ENCODE results near the gene AFF1. TPM values are rescaled to one million over a fixed set of nuclear protein-coding genes. Genes with fewer than 3 reads are reported as not detected.

Gene AFF1
- total RNA-seq, 1 experiment from 2014 or later = 52.8 TPM

DNA sequence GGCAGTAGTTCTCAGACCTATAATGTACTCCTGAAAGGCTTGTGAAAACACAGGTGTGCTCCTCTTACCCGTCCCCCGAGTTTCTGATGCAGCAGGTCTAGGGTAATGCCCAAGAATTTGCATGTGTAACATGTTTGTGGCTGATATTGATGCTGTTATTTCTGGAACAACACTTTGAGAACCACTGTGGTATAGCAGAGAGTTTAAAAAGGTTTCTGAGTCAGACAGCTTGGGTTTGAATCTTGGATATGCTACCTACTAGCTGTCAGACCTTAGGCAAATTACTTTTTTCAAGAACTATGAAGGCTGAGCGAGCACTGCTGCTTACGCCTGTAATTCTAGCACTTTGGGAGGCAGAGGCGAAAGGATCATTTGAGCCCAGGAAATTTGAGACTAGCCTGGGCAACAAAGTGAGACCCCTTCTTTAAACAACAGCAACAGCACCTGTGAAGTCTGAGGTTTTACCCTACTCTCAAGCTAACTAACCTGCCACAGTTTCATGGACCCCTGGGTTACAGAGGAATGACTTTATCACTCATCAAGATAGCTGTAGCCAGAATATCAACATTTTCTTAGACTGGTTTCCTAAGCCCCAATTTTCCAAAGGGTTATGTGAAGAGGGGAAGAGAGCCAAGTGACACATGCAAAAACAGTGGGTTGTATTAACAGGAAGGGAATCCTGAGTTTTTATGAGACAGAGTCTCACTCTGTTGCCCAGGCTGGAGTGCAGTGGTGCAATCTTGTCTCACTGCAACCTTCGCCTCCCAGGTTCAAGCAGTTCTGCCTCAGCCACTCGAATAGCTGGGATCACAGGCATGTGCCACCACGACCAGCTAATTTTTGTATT lies 5.1 kb downstream of the AFF1 start:
- H3K9me2 ChIP-seq (ENCODE audit: insufficient read depth) = no peaks in the 10 kb centered on the region
- peak overlapping the region; percentile 89 for H3K4me2 ChIP-seq
- intact Hi-C loops (cut with micrococcal nuclease; ENCODE audit: unreplicated experiment) = loop anchor here (5.0 kb wide), 2 partner anchors 32 to 282 kb away; partner anchors contain the start of gene KLHL8
- ChIA-PET POLR2A (ENCODE audit: unreplicated experiment) (no interaction called here), CTCF (no interaction called here)
- H3K36me3 ChIP-seq (ENCODE audit: low read depth) = no peaks in the 10 kb centered on the region
- peaks cover 29% of the 10 kb centered on the region; the same call in 1 of the 2 replicates for H3F3A ChIP-seq (ENCODE audit: insufficient read depth, low read depth)
- TF ChIP-seq, protein P1, sequence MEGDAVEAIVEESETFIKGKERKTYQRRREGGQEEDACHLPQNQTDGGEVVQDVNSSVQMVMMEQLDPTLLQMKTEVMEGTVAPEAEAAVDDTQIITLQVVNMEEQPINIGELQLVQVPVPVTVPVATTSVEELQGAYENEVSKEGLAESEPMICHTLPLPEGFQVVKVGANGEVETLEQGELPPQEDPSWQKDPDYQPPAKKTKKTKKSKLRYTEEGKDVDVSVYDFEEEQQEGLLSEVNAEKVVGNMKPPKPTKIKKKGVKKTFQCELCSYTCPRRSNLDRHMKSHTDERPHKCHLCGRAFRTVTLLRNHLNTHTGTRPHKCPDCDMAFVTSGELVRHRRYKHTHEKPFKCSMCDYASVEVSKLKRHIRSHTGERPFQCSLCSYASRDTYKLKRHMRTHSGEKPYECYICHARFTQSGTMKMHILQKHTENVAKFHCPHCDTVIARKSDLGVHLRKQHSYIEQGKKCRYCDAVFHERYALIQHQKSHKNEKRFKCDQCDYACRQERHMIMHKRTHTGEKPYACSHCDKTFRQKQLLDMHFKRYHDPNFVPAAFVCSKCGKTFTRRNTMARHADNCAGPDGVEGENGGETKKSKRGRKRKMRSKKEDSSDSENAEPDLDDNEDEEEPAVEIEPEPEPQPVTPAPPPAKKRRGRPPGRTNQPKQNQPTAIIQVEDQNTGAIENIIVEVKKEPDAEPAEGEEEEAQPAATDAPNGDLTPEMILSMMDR (conservative IDR thresholded peaks at IDR 0.05) = no peak
- no peak for TF ChIP-seq EZH2 (IDR thresholded peaks at IDR 0.05; ENCODE audit: low read depth)
- BruUV-seq (replicated peaks) = no TSS peak
- no peak for DNase-seq
- H3K27ac ChIP-seq = no peak overlapping the region
- no peak overlapping the region for H3K4me3 ChIP-seq
- H3K79me2 ChIP-seq (ENCODE audit: low read depth) = peaks cover 66% of the 10 kb centered on the region
- H3K4me1 ChIP-seq (replicated peaks; ENCODE audit: insufficient read depth) = peaks cover 44% of the 10 kb centered on the region
- H3K9me3 ChIP-seq (ENCODE audit: insufficient read depth, low read depth) = no peaks in the 10 kb centered on the region
- no peaks in the 10 kb centered on the region for H3K27me3 ChIP-seq (ENCODE audit: insufficient read depth, low read depth)
- no peak overlapping the region for H2AFZ ChIP-seq
- no peaks in the 10 kb centered on the region; the same call in 1 of the 2 replicates for H4K20me1 ChIP-seq (ENCODE audit: insufficient read depth)

GRCh38 chr4:86940920-86941460 lies 6.2 kb downstream of the AFF1 start:
- peaks cover 44% of the 10 kb centered on the region for H3K4me1 ChIP-seq (replicated peaks; ENCODE audit: insufficient read depth)
- no peak for DNase-seq
- no peak for TF ChIP-seq EZH2 (IDR thresholded peaks at IDR 0.05; ENCODE audit: low read depth)
- TF ChIP-seq, protein P1 (conservative IDR thresholded peaks at IDR 0.05) = no peak

GRCh38 chr4:86942185-86942666 lies 7.4 kb downstream of the AFF1 start:
- CTCF ChIA-PET = no interaction called here
- H3K79me2 ChIP-seq (ENCODE audit: low read depth) = peaks cover 71% of the 10 kb centered on the region
- TF ChIP-seq EZH2 (IDR thresholded peaks at IDR 0.05; ENCODE audit: low read depth) = no peak
- TF ChIP-seq, protein P1 (conservative IDR thresholded peaks at IDR 0.05) = no peak

More at GRCh38 chr4:86940920-86941460, 6.2 kb downstream of the AFF1 start:
- no peaks in the 10 kb centered on the region for H3K9me3 ChIP-seq (ENCODE audit: insufficient read depth, low read depth)
- H3K4me2 ChIP-seq = no peak overlapping the region
- BruUV-seq (replicated peaks) = no TSS peak
- no peaks in the 10 kb centered on the region for H3K27me3 ChIP-seq (ENCODE audit: insufficient read depth, low read depth)
- peaks cover 72% of the 10 kb centered on the region for H3K79me2 ChIP-seq (ENCODE audit: low read depth)
- no peak overlapping the region for H2AFZ ChIP-seq
- peaks cover 19% of the 10 kb centered on the region; the same call in 1 of the 2 replicates for H3F3A ChIP-seq (ENCODE audit: insufficient read depth, low read depth)
- no peaks in the 10 kb centered on the region; the same call in 1 of the 2 replicates for H4K20me1 ChIP-seq (ENCODE audit: insufficient read depth)
- POLR2A ChIA-PET (ENCODE audit: unreplicated experiment) = no interaction called here
- H3K9me2 ChIP-seq (ENCODE audit: insufficient read depth) = no peaks in the 10 kb centered on the region
- no peak overlapping the region for H3K4me3 ChIP-seq
- CTCF ChIA-PET = no interaction called here
- no peaks in the 10 kb centered on the region for H3K36me3 ChIP-seq (ENCODE audit: low read depth)
- intact Hi-C loops (cut with micrococcal nuclease; ENCODE audit: unreplicated experiment) = no loop called here
- no peak overlapping the region for H3K27ac ChIP-seq

More at GRCh38 chr4:86942185-86942666, 7.4 kb downstream of the AFF1 start:
- H3K4me3 ChIP-seq = no peak overlapping the region
- no peaks in the 10 kb centered on the region for H3K36me3 ChIP-seq (ENCODE audit: low read depth)
- peaks cover 8% of the 10 kb centered on the region; the same call in 1 of the 2 replicates for H3F3A ChIP-seq (ENCODE audit: insufficient read depth, low read depth)
- H3K9me2 ChIP-seq (ENCODE audit: insufficient read depth) = no peaks in the 10 kb centered on the region
- no peaks in the 10 kb centered on the region; the same call in 1 of the 2 replicates for H4K20me1 ChIP-seq (ENCODE audit: insufficient read depth)
- H2AFZ ChIP-seq = no peak overlapping the region
- no peaks in the 10 kb centered on the region for H3K27me3 ChIP-seq (ENCODE audit: insufficient read depth, low read depth)
- peak overlapping the region; percentile 9 for H3K27ac ChIP-seq
- H3K9me3 ChIP-seq (ENCODE audit: insufficient read depth, low read depth) = no peaks in the 10 kb centered on the region
- DNase-seq = peak in 1 of 2 experiments; percentile 85
- peaks cover 42% of the 10 kb centered on the region for H3K4me1 ChIP-seq (replicated peaks; ENCODE audit: insufficient read depth)
- intact Hi-C loops (cut with micrococcal nuclease; ENCODE audit: unreplicated experiment) = no loop called here
- POLR2A ChIA-PET (ENCODE audit: unreplicated experiment) = no interaction called here
- no TSS peak for BruUV-seq (replicated peaks)
- peak overlapping the region; percentile 43 for H3K4me2 ChIP-seq
